GM23248 (cell line): ENCODE measurements around the gene PPP1R12A. TPM values are rescaled to one million over a fixed set of nuclear protein-coding genes. Genes with fewer than 3 reads are reported as not detected.

Source experiments
- DNase-seq: peaks from one replicate; pipeline ENCODE4 v3.0.0-alpha.2; 2015
- H2AFZ ChIP-seq: fragments of 200-600 bp; sonication (generic); 2 replicates; pipeline ENCODE4 v1.6.1; 2016; ENCODE audit warnings: antibody characterized with exemption
- H3F3A ChIP-seq: fragments of 200-600 bp; sonication (generic); 2 replicates; pipeline ENCODE4 v1.6.1; 2016; ENCODE audit warnings: mild to moderate bottlenecking, antibody characterized with exemption, mixed run types; ENCODE audit not compliant: insufficient read depth
- H3K27ac ChIP-seq: fragments of 200-600 bp; sonication (generic); 2 replicates; pipeline ENCODE4 v1.5.1; 2016; ENCODE audit warnings: mild to moderate bottlenecking
- H3K27me3 ChIP-seq: fragments of 200-600 bp; sonication (generic); replicated peaks from 2 replicates; pipeline ENCODE4 v1.6.1; 2016; ENCODE audit warnings: mild to moderate bottlenecking; ENCODE audit not compliant: insufficient read depth
- H3K36me3 ChIP-seq: fragments of 200-600 bp; sonication (generic); 2 replicates; pipeline ENCODE4 v1.6.1; 2016; ENCODE audit warnings: low read depth, mild to moderate bottlenecking
- H3K4me1 ChIP-seq: fragments of 200-600 bp; sonication (generic); 2 replicates; pipeline ENCODE4 v1.6.1; 2016; ENCODE audit warnings: mild to moderate bottlenecking; ENCODE audit not compliant: insufficient read depth
- H3K4me2 ChIP-seq: fragments of 200-600 bp; sonication (generic); one replicate; pipeline ENCODE4 v1.6.1; 2016; ENCODE audit warnings: mild to moderate bottlenecking; ENCODE audit not compliant: unreplicated experiment
- H3K4me3 ChIP-seq: fragments of 200-600 bp; sonication (generic); 2 replicates; pipeline ENCODE4 v1.5.1; 2016; ENCODE audit warnings: mild to moderate bottlenecking
- H3K79me2 ChIP-seq: fragments of 200-600 bp; sonication (generic); 2 replicates; pipeline ENCODE4 v1.6.1; 2016; ENCODE audit warnings: mild to moderate bottlenecking; ENCODE audit not compliant: insufficient read depth
- H3K9ac ChIP-seq: fragments of 200-600 bp; sonication (generic); 2 replicates; pipeline ENCODE4 v1.6.1; 2016; ENCODE audit warnings: mild to moderate bottlenecking
- H3K9me2 ChIP-seq: fragments of 200-600 bp; sonication (generic); 2 replicates; pipeline ENCODE4 v1.6.1; 2016; ENCODE audit warnings: mixed run types, mild to moderate bottlenecking, moderate library complexity; ENCODE audit not compliant: insufficient read depth
- H3K9me3 ChIP-seq: fragments of 200-600 bp; sonication (generic); one replicate; pipeline ENCODE4 v1.6.1; 2017; ENCODE audit warnings: low read depth
- H4K20me1 ChIP-seq: fragments of 200-600 bp; sonication (generic); 2 replicates; pipeline ENCODE4 v1.6.0; 2016; ENCODE audit not compliant: insufficient read depth
- EZH2 ChIP-seq: fragments of 200-600 bp; sonication (generic); IDR thresholded peaks from 2 replicates; pipeline ENCODE4 v1.6.1; 2018; ENCODE audit warnings: antibody characterized with exemption, mild to moderate bottlenecking; ENCODE audit not compliant: insufficient read depth, poor library complexity, severe bottlenecking
- EZH2phosphoT487 ChIP-seq: fragments of 200-600 bp; sonication (generic); IDR thresholded peaks from 2 replicates; pipeline ENCODE4 v1.6.1; 2018; ENCODE audit warnings: antibody characterized with exemption, moderate library complexity, mild to moderate bottlenecking, low read depth; ENCODE audit not compliant: insufficient read depth
- WGBS, 2 experiments: methylation state at CpG; one replicate each; pipeline ENCODE4 v1.1.6; 2015 to 2017; ENCODE audit warnings: low lambda C conversion rate in 2 of 2, low coverage in 1 of 2; ENCODE audit errors: missing lambda C conversion rate in 2 of 2; 5-methylcytosine and 5-hydroxymethylcytosine counted together
- in situ Hi-C: fragments of 300-500 bp; cut with MboI; formaldehyde crosslinking; loops from 2 replicates; pipeline ENCODE4 v1.15.0; 2020
- polyA plus RNA-seq: library from polyadenylated mRNA; unstranded; fragments of >200 nt; fragmentation: Nextera tagmentation; extraction: Ambion mirVana; gene quantifications from 2 replicates; pipeline ENCODE4 v1.2.1, GENCODE V29; 2016
- total RNA-seq: library from RNA; depleted of rRNA; stranded (reverse); fragments of >200 nt; shearing (Covaris generic); gene quantifications from 2 replicates; pipeline ENCODE4 v1.2.3, GENCODE V29; 2014; rRNA removed

Gene PPP1R12A
- total RNA-seq, result 88.8 and 91.1 TPM in 2 replicates
- 129 and 144 TPM in 2 replicates for polyA plus RNA-seq

DNA sequence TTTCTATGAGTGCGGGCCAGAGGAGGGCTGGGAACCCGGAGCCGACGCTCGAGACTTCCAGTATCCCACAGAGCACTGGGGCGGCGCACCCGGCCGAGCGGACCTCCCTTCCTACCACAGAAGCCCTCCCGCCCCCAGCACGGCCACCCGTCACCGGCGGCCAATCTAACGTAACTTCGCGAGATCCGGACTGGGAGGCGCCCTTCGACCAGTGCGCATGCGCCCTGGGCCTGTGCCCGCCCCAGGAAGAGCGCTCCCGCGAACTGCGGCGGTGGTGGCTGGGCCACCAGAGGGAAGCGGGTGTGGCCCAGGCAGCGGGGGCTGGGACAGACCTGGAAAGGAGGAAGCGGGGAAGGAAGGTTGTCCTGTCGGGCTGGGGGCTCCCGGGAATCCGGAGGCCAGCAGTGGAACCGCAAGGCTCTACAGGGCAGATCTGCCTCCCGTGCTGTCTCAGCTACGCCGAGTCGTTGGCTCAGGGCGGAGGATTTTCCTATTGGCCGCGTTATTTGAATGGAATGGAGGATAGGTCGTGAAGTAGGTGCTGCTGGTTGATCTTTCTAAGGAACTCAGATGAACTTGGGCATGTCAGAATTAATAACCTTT, at the start of gene PPP1R12A:
Gene PPP1R12A, minus strand, starts transcription at position 77 of the 603 bp plus-strand sequence. CDS start 166 bp downstream, outside the sequence.
- Histone ChIP-seq H3K4me1 (peaks cover 23% of the 10 kb centered on the region; the same call in 1 of the 2 replicates), H3K27ac (peak within 1 kb of the TSS; percentile 82), H3K4me3 (peak within 1 kb of the TSS; percentile 92), H3K4me2 (peak within 1 kb of the TSS; percentile 94), H3K79me2 (peaks cover 77% of the 10 kb centered on the region), H3K9ac (peak within 1 kb of the TSS; percentile 88), H3K27me3 (no peaks in the 10 kb centered on the region), H3F3A (peaks cover 31% of the 10 kb centered on the region), H3K9me3 (no peaks in the 10 kb centered on the region), H3K9me2 (no peaks in the 10 kb centered on the region), H4K20me1 (0 out of 2 replicates have a peak, but pooled peaks cover under 1% of the 10 kb centered on the region), H3K36me3 (no peaks in the 10 kb centered on the region; the same call in 1 of the 2 replicates), H2AFZ (peak within 1 kb of the TSS; percentile 81)
- in situ Hi-C loops, result no loop called here
- DNase-seq, result peak; percentile 99
- no peak for TF ChIP-seq EZH2
- no peak for TF ChIP-seq EZH2phosphoT487
- WGBS, 2 experiments, result 1% methylated on average over 30 to 33 of the region's 44 CpGs

DNA sequence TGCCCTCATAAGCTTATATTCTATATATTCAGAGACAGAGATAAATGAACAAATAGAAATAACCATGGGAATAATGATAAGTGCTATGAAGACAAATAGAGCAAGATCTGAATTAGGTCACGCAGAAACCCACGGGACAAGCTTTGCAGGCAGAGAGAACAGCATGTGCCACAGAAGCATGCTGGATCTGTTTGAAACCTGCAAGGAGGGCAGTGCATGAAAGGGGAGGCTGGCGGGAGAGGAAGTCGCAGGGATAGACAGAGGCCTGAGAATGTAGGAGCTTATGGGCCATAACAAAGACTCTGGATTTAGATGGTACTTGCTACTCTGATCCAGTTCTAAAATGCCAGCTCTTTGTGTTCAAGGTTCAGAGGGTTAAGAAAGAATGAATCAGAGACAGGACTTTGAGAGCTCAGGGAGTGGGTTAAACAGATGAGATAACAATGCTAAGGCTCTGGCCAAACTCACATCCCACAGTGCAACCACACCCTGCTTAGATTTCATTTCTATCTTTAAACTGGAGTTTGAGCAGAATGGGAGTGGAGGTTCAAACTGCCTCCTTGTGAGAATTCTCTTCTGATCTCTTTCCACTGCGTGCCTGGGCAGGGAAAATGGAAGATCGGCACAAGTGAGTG, 49.2 kb upstream of the PPP1R12A start:
- H3K79me2 ChIP-seq, result no peaks in the 10 kb centered on the region
- H3K27ac ChIP-seq, result peak overlapping the region; percentile 93
- no peaks in the 10 kb centered on the region for H4K20me1 ChIP-seq
- H3K9me3 ChIP-seq, result no peaks in the 10 kb centered on the region
- H3K4me1 ChIP-seq, result peaks cover 54% of the 10 kb centered on the region
- H3K9me2 ChIP-seq, result no peaks in the 10 kb centered on the region
- H3F3A ChIP-seq, result peaks cover 56% of the 10 kb centered on the region
- DNase-seq, result peak; percentile 78
- peak overlapping the region; percentile 61 for H2AFZ ChIP-seq
- H3K4me3 ChIP-seq, result peak overlapping the region; percentile 49
- WGBS, 2 experiments, result 12 to 19% methylated on average over 6 of the region's 6 CpGs
- no peaks in the 10 kb centered on the region for H3K27me3 ChIP-seq
- peak overlapping the region; percentile 45 for H3K9ac ChIP-seq
- no peaks in the 10 kb centered on the region for H3K36me3 ChIP-seq
- no peak for TF ChIP-seq EZH2
- no peak for TF ChIP-seq EZH2phosphoT487
- in situ Hi-C loops, result no loop called here
- peak overlapping the region; percentile 70 for H3K4me2 ChIP-seq

DNA sequence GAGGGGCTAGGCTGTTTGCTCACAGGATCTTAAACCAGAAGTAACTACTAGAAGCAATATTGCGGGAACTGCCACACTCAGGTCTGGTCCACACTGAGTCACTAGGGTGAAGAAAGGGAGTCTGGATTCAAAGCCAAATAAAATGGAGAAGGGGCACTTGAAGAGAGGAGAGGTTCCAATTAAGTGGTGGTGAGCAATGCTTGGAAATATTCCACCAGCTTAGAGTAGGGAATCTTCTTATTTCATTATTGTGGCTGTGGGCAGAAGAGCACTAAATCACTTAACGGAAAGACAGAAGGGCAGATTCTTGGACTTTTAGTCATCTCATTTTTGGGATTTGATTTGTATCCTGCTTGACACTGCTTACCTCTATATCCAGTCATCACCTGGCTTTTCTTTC, 48.6 kb upstream of the PPP1R12A start:
- Histone ChIP-seq H3K27me3 (no peaks in the 10 kb centered on the region), H3K27ac (peak overlapping the region; percentile 93), H3K4me2 (peak overlapping the region; percentile 84), H3K9me3 (no peaks in the 10 kb centered on the region), H3K36me3 (no peaks in the 10 kb centered on the region), H3K9ac (peak overlapping the region; percentile 66), H3K4me3 (peak overlapping the region; percentile 49), H4K20me1 (no peaks in the 10 kb centered on the region), H3K79me2 (no peaks in the 10 kb centered on the region), H2AFZ (0 out of 2 replicates have a peak overlapping the region, but pooled peaks have one; percentile 1), H3K9me2 (no peaks in the 10 kb centered on the region), H3K4me1 (peaks cover 48% of the 10 kb centered on the region), H3F3A (peaks cover 51% of the 10 kb centered on the region)
- WGBS, 2 experiments, result 0% methylated on average over 2 of the region's 2 CpGs
- peak; percentile 95 for DNase-seq
- in situ Hi-C loops, result no loop called here
- TF ChIP-seq EZH2phosphoT487 (no peak), EZH2 (no peak)

DNA sequence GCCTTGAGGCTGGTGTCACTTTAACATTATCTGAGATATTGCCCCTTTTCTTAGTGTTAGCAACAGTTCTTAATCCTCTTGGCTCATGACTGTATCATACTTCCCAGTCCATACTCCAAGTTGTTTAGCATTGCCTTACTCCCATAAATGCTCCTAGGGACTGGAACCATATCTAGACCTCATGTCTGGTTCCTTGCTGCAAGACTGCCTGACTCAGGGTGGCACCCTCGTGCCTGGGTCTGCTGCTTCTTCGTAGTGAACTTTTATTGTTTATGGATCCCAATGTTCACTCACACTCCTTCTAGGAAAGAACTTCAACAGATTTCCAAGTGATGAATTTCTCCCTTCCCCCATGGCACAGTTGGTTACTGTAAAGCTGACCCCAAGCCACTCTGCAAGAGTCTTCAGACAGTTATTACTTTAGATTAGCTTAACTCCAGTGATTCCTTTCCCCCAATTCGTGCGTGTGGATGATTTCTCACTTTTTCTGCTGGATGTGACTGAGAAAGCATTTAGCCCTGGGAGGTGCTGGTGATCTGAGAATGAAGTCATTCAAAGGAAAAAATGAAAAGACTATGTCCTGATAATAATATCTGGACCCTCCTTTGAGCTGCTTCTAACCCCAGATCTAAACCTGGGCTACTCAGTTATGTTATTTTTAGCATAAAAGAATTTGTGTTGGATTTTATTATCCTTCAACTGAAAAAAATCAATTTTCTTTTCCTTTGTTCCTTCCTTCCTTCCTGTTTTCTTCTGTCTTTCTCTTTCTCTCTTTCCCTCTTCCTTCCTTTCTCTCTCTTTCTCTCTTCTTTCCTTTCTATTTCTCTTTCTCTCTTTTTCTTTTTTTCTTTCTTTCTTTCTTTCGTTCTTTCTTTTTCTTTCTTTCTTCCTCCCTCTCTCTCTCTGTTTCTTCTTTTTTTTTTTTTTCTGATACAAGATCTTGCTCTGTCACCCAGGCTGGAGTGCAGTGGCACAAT, 47.5 kb upstream of the PPP1R12A start:
- peak overlapping the region; percentile 93 for H3K27ac ChIP-seq
- in situ Hi-C loops, result no loop called here
- H3K4me3 ChIP-seq, result peak overlapping the region; percentile 43; the same call in 1 of the 2 replicates
- no peaks in the 10 kb centered on the region for H4K20me1 ChIP-seq
- no peaks in the 10 kb centered on the region for H3K9me3 ChIP-seq
- no peaks in the 10 kb centered on the region for H3K36me3 ChIP-seq
- 19 to 25% methylated on average over 5 of the region's 5 CpGs for WGBS, 2 experiments
- peak overlapping the region; percentile 66 for H3K9ac ChIP-seq
- no peaks in the 10 kb centered on the region for H3K9me2 ChIP-seq
- H3K4me1 ChIP-seq, result peaks cover 47% of the 10 kb centered on the region
- H3F3A ChIP-seq, result peaks cover 40% of the 10 kb centered on the region
- no peaks in the 10 kb centered on the region for H3K27me3 ChIP-seq
- peak; percentile 77 for DNase-seq
- H2AFZ ChIP-seq, result 0 out of 2 replicates have a peak overlapping the region, but pooled peaks have one; percentile 20
- TF ChIP-seq EZH2phosphoT487 (no peak), EZH2 (no peak)
- H3K79me2 ChIP-seq, result no peaks in the 10 kb centered on the region
- peak overlapping the region; percentile 84 for H3K4me2 ChIP-seq
